ENCODE results near the gene EDRF1.

DNA sequence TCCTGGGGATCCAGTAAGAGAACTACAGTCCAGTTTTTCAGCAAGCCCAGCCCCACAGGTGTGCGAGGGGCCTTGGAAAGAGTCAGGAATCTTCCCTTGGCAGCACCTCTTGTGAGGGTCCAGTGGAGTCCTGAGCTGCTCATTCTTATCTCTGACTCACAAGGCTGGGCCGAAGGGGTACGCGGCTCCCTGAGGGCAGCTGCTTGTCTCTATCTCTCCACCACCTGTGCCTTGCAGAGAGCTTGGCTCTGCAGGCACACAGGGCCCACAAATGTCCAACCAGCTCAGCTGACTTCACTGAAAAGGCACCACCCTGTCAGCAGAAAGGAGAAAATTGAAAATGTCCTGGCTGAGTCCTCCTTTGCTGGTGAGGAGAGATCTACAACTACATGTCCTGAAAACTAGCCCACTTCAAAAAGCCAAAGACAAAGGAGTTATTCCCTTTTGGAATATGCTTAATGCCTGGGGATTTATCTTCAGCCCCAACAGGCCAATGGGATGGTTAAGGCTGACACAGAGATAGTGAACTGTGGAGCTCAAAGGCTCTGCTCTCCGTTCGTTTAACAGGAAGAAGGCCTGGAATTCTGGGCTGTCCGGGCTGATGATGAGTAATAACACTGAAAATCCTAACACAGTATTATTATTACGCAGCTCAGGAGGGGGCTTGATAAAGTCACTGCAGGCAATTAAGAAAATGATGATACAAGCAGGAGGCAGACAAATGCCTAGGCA, 80.1 kb downstream of the EDRF1 start:
- TF ChIP-seq POLR2A (IDR thresholded peaks at IDR 0.05; ENCODE audit: low read depth, low read length) (no peak), POLR2AphosphoS5 (IDR thresholded peaks at IDR 0.05; ENCODE audit: low read depth, low read length) (no peak), POU2F2 (IDR thresholded peaks at IDR 0.05; ENCODE audit: low read depth, low read length) (no peak), SPI1 (IDR thresholded peaks at IDR 0.05; ENCODE audit: low read depth, low read length) (no peak)
